HepG2 (cell line): ENCODE data around the gene SPPL3. TPM values are rescaled to one million over a fixed set of nuclear protein-coding genes. Genes with fewer than 3 reads are reported as not detected.

Source experiments
- CEBPZ ChIP-seq: IDR thresholded peaks from 2 replicates; pipeline ENCODE4 v1.6.1; 2012; ENCODE audit warnings: low read length, improper control_type of control experiment
- HNRNPH1 ChIP-seq: fragments of 200-400 bp; formaldehyde crosslinking; optimal IDR thresholded peaks from 2 replicates; pipeline ENCODE3; 2017; ENCODE audit warnings: mild to moderate bottlenecking, low read depth, low read length
- MBNL3 ChIP-seq: fragments of 250-450 bp; sonication (Bioruptor Pico); conservative IDR thresholded peaks from 2 replicates; pipeline ENCODE4 v1.8.0; 2022; ENCODE audit warnings: mild to moderate bottlenecking, inconsistent platforms
- PATZ1 ChIP-seq: sonication (generic); formaldehyde crosslinking; IDR thresholded peaks from 2 replicates; pipeline ENCODE4 v1.4.0; 2020; ENCODE audit warnings: missing genetic modification reagents
- POLR2G ChIP-seq: fragments of 200-400 bp; formaldehyde crosslinking; IDR thresholded peaks from 2 replicates; pipeline ENCODE4 v1.6.1; 2018; ENCODE audit warnings: mild to moderate bottlenecking, low read depth, low read length, moderate library complexity
- SP140L ChIP-seq: sonication (generic); formaldehyde crosslinking; IDR thresholded peaks from 2 replicates; pipeline ENCODE4 v1.4.0; 2020; ENCODE audit warnings: missing genetic modification reagents, borderline replicate concordance
- THAP7 ChIP-seq: sonication (generic); formaldehyde crosslinking; IDR thresholded peaks from 2 replicates; pipeline ENCODE4 v1.8.1; 2023; ENCODE audit warnings: mild to moderate bottlenecking, missing genetic modification reagents
- XBP1 ChIP-seq: sonication (generic); formaldehyde crosslinking; IDR thresholded peaks from 2 replicates; pipeline ENCODE4 v1.5.0; 2020; ENCODE audit warnings: missing genetic modification reagents
- ZBED4 ChIP-seq: sonication (generic); formaldehyde crosslinking; IDR thresholded peaks from 2 replicates; pipeline ENCODE4 v1.4.0; 2020; ENCODE audit warnings: missing genetic modification reagents, borderline replicate concordance
- ZIK1 ChIP-seq: sonication (generic); formaldehyde crosslinking; IDR thresholded peaks from 2 replicates; pipeline ENCODE4 v1.5.0; 2020; ENCODE audit warnings: mild to moderate bottlenecking, low read depth, missing genetic modification reagents, borderline replicate concordance
- ZNF30 ChIP-seq: sonication (generic); formaldehyde crosslinking; IDR thresholded peaks from 2 replicates; pipeline ENCODE4 v1.5.0; 2020; ENCODE audit warnings: mild to moderate bottlenecking, missing genetic modification reagents
- ZNF747 ChIP-seq: sonication (generic); formaldehyde crosslinking; IDR thresholded peaks from 2 replicates; pipeline ENCODE4 v1.8.1; 2023; ENCODE audit warnings: missing genetic modification reagents, mild to moderate bottlenecking, borderline replicate concordance
- ZNF790 ChIP-seq: sonication (generic); formaldehyde crosslinking; IDR thresholded peaks from 2 replicates; pipeline ENCODE4 v1.8.0; 2022; ENCODE audit warnings: missing genetic modification reagents, mild to moderate bottlenecking, borderline replicate concordance
- polyA plus RNA-seq, 8 experiments: library from polyadenylated mRNA; depleted of rRNA in 3 of 8; stranded (reverse) in 7 of 8; unstranded in 1 of 8; fragments of >200 nt; fragmentation: Illumina TruSeq in 4 of 8; extraction: Trizol in 4 of 8; gene quantifications; 2 replicates each; pipeline versions ENCODE4 v1.2.1 to v1.2.3, GENCODE V29; 2011 to 2016; ENCODE audit warnings: low read depth in 4 of 8, missing spikeins in 1 of 8, mixed read lengths in 1 of 8; ENCODE audit not compliant: insufficient read depth in 1 of 8
- total RNA-seq, 5 experiments: library from RNA; depleted of rRNA; stranded (reverse); fragments of >200 nt; fragmentation: Illumina TruSeq; extraction: Trizol; gene quantifications; 2 replicates each; pipeline ENCODE4 v1.2.3, GENCODE V29; 2016; ENCODE audit warnings: low read depth in 1 of 5
- TF ChIP-seq, protein P1 (sequence below): IDR thresholded peaks from 2 replicates; pipeline ENCODE4 v1.6.1; 2016; ENCODE audit warnings: missing compliant biosample characterization, missing genetic modification reagents, borderline replicate concordance

SPPL3 gene
- total and polyA plus RNA-seq, 2 of the 13 experiments (the other 11 are each of a cell fraction or from before 2014, with no cell fraction given) = 8.9 to 9.1 TPM

GRCh38 chr12:120725659-120726509 lies 178.3 kb downstream of the SPPL3 start, which contains the start of gene ACADS (continued):
- TF ChIP-seq ZBED4 (CRISPR knock-in tag) = peak; percentile 52; the same call in 1 of the 2 replicates
- TF ChIP-seq THAP7 (CRISPR knock-in tag) = no peak
- TF ChIP-seq, protein P1, sequence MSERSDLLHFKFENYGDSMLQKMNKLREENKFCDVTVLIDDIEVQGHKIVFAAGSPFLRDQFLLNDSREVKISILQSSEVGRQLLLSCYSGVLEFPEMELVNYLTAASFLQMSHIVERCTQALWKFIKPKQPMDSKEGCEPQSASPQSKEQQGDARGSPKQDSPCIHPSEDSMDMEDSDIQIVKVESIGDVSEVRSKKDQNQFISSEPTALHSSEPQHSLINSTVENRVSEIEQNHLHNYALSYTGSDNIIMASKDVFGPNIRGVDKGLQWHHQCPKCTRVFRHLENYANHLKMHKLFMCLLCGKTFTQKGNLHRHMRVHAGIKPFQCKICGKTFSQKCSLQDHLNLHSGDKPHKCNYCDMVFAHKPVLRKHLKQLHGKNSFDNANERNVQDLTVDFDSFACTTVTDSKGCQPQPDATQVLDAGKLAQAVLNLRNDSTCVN (CRISPR knock-in tag) = 0 out of 2 replicates have a peak, but pooled peaks have one; percentile 36
- TF ChIP-seq ZNF790 (CRISPR knock-in tag) = no peak
- no peak for TF ChIP-seq SP140L (CRISPR knock-in tag)
- TF ChIP-seq PATZ1 (CRISPR knock-in tag) = no peak; the same call in none of the 2 replicates
- TF ChIP-seq POLR2G = peak; percentile 80
- TF ChIP-seq CEBPZ = no peak
- TF ChIP-seq XBP1 = no peak
- TF ChIP-seq ZNF747 (CRISPR knock-in tag) = no peak
- TF ChIP-seq MBNL3 (CRISPR knock-in tag) = no peak
- no peak for TF ChIP-seq HNRNPH1
- TF ChIP-seq ZNF30 = no peak
- peak; percentile 60; the same call in 1 of the 2 replicates for TF ChIP-seq ZIK1
